ENCODE results near the gene MARCHF2.

The MARCHF2 gene

DNA sequence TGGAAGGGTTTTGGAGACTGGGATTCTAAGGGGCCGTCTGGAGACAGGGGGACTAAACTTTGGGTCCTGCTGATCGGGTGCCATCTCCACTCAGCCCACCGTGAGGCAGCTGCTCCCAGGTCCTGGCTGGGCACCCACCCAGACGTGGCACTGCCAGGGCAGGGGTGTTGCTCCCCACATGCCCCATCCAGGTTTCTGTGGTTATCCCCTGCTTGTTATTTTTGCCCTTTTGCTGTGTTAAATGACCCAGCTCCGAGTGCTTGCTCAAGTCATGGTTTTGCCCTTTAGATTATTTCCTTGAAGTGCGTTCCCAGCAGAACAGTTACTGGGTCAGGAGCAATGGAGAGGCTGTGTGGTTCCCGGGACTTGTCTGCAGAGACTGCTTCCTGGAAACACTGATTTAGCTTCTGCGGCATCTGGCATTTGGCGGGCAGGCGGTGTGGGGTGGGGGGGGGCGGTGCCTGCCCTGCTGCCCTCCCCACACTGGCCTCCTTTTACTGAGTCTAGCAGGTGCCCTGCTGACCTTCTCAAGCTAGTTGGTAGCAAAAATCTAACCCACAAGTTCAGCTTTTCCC is 21.0 kb upstream of the MARCHF2 start:
- Histone ChIP-seq H3F3A (ENCODE audit: insufficient read depth) (0 out of 2 replicates have a peak, but pooled peaks cover 7% of the 10 kb centered on the region), H3K27me3 (ENCODE audit: low read length) (no peaks in the 10 kb centered on the region), H3K9me3 (ENCODE audit: insufficient read depth, low read length) (no peaks in the 10 kb centered on the region), H3K36me3 (ENCODE audit: low read length) (no peaks in the 10 kb centered on the region), H3K9ac (ENCODE audit: low read length) (no peak overlapping the region), H3K9me2 (replicated peaks; ENCODE audit: insufficient read depth, low read length) (no peaks in the 10 kb centered on the region), H2AFZ (ENCODE audit: low read depth, low read length, severe bottlenecking) (no peak overlapping the region), H4K20me1 (ENCODE audit: low read depth, low read length) (peaks cover 2% of the 10 kb centered on the region; the same call in 1 of the 2 replicates), H3K4me3 (ENCODE audit: insufficient read depth, low read length, poor library complexity, severe bottlenecking) (no peak overlapping the region), H3K4me2 (ENCODE audit: low read depth, low read length, poor library complexity, severe bottlenecking) (no peak overlapping the region), H3K79me2 (ENCODE audit: insufficient read depth, low read length) (peaks cover 59% of the 10 kb centered on the region), H3K27ac (ENCODE audit: low read depth, low read length) (no peak overlapping the region)
- no peak for TF ChIP-seq EZH2phosphoT487 (conservative IDR thresholded peaks at IDR 0.05; ENCODE audit: low read length)
- TF ChIP-seq, protein P1, sequence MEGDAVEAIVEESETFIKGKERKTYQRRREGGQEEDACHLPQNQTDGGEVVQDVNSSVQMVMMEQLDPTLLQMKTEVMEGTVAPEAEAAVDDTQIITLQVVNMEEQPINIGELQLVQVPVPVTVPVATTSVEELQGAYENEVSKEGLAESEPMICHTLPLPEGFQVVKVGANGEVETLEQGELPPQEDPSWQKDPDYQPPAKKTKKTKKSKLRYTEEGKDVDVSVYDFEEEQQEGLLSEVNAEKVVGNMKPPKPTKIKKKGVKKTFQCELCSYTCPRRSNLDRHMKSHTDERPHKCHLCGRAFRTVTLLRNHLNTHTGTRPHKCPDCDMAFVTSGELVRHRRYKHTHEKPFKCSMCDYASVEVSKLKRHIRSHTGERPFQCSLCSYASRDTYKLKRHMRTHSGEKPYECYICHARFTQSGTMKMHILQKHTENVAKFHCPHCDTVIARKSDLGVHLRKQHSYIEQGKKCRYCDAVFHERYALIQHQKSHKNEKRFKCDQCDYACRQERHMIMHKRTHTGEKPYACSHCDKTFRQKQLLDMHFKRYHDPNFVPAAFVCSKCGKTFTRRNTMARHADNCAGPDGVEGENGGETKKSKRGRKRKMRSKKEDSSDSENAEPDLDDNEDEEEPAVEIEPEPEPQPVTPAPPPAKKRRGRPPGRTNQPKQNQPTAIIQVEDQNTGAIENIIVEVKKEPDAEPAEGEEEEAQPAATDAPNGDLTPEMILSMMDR (IDR thresholded peaks at IDR 0.05; ENCODE audit: insufficient read depth, low read length, poor library complexity, severe bottlenecking), result no peak

GRCh38 chr19:8393192-8393870 is 19.8 kb upstream of the MARCHF2 start:
- no peaks in the 10 kb centered on the region for H3K36me3 ChIP-seq (ENCODE audit: low read length)
- 0 out of 2 replicates have a peak, but pooled peaks cover 6% of the 10 kb centered on the region for H3F3A ChIP-seq (ENCODE audit: insufficient read depth)
- TF ChIP-seq, protein P1 (IDR thresholded peaks at IDR 0.05; ENCODE audit: insufficient read depth, low read length, poor library complexity, severe bottlenecking), result no peak
- no peak for TF ChIP-seq EZH2phosphoT487 (conservative IDR thresholded peaks at IDR 0.05; ENCODE audit: low read length)
- H3K27me3 ChIP-seq (ENCODE audit: low read length), result no peaks in the 10 kb centered on the region
- H3K79me2 ChIP-seq (ENCODE audit: insufficient read depth, low read length), result peaks cover 70% of the 10 kb centered on the region
- H3K4me3 ChIP-seq (ENCODE audit: insufficient read depth, low read length, poor library complexity, severe bottlenecking), result no peak overlapping the region
- H3K9me2 ChIP-seq (replicated peaks; ENCODE audit: insufficient read depth, low read length), result no peaks in the 10 kb centered on the region
- H3K27ac ChIP-seq (ENCODE audit: low read depth, low read length), result no peak overlapping the region
- H3K9me3 ChIP-seq (ENCODE audit: insufficient read depth, low read length), result no peaks in the 10 kb centered on the region
- H3K4me2 ChIP-seq (ENCODE audit: low read depth, low read length, poor library complexity, severe bottlenecking), result no peak overlapping the region
- no peak overlapping the region for H2AFZ ChIP-seq (ENCODE audit: low read depth, low read length, severe bottlenecking)
- H3K9ac ChIP-seq (ENCODE audit: low read length), result no peak overlapping the region
- H4K20me1 ChIP-seq (ENCODE audit: low read depth, low read length), result peaks cover 2% of the 10 kb centered on the region; the same call in 1 of the 2 replicates

DNA sequence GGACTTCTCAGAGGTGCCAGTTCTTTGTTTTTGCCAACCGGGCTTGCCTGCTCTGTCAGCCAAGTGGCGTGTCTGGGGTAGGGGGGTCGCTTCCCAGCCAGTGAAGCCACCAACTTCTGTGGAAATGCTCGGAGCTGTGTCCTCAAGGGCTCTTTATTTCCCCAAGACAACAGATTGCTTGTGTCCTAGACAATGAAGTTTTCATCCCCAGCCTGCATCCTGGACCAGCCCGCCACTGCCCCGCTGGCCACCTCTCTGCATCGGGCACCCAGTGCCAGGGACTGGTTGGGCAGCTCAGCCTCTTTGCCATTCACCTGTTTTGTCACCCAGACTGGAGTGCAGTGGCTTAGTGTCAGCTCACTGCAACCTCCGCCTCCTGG is 19.2 kb upstream of the MARCHF2 start:
- Histone ChIP-seq H2AFZ (ENCODE audit: low read depth, low read length, severe bottlenecking) (no peak overlapping the region), H3K36me3 (ENCODE audit: low read length) (no peaks in the 10 kb centered on the region), H3K27me3 (ENCODE audit: low read length) (no peaks in the 10 kb centered on the region), H3K27ac (ENCODE audit: low read depth, low read length) (no peak overlapping the region), H3K9me3 (ENCODE audit: insufficient read depth, low read length) (no peaks in the 10 kb centered on the region), H3K9ac (ENCODE audit: low read length) (no peak overlapping the region), H3K4me3 (ENCODE audit: insufficient read depth, low read length, poor library complexity, severe bottlenecking) (no peak overlapping the region), H3F3A (ENCODE audit: insufficient read depth) (0 out of 2 replicates have a peak, but pooled peaks cover 4% of the 10 kb centered on the region), H4K20me1 (ENCODE audit: low read depth, low read length) (peaks cover 2% of the 10 kb centered on the region; the same call in 1 of the 2 replicates), H3K4me2 (ENCODE audit: low read depth, low read length, poor library complexity, severe bottlenecking) (no peak overlapping the region), H3K79me2 (ENCODE audit: insufficient read depth, low read length) (peaks cover 74% of the 10 kb centered on the region), H3K9me2 (replicated peaks; ENCODE audit: insufficient read depth, low read length) (no peaks in the 10 kb centered on the region)
- TF ChIP-seq, protein P1 (IDR thresholded peaks at IDR 0.05; ENCODE audit: insufficient read depth, low read length, poor library complexity, severe bottlenecking), result no peak
- TF ChIP-seq EZH2phosphoT487 (conservative IDR thresholded peaks at IDR 0.05; ENCODE audit: low read length), result no peak
